ENCODE data around the gene DCDC2C. TPM values are rescaled to one million over a fixed set of nuclear protein-coding genes. Genes with fewer than 3 reads are reported as not detected.

Gene DCDC2C
- total and polyA plus RNA-seq, 2 experiments from 2014 or later: not detected

- H3K27me3 ChIP-seq: no peaks in the 10 kb centered on the region
- no peak overlapping the region for H3K4me2 ChIP-seq
- no peaks in the 10 kb centered on the region for H3K9me2 ChIP-seq (replicated peaks; ENCODE audit: insufficient read depth)
- H3K36me3 ChIP-seq (replicated peaks; ENCODE audit: insufficient read depth, low read depth): no peaks in the 10 kb centered on the region
- TF ChIP-seq EZH2 (IDR thresholded peaks at IDR 0.05; ENCODE audit: borderline replicate concordance) (no peak), EZH2phosphoT487 (IDR thresholded peaks at IDR 0.05; ENCODE audit: low read depth, severe bottlenecking, unreplicated experiment) (no peak)
- TF ChIP-seq, protein P1, sequence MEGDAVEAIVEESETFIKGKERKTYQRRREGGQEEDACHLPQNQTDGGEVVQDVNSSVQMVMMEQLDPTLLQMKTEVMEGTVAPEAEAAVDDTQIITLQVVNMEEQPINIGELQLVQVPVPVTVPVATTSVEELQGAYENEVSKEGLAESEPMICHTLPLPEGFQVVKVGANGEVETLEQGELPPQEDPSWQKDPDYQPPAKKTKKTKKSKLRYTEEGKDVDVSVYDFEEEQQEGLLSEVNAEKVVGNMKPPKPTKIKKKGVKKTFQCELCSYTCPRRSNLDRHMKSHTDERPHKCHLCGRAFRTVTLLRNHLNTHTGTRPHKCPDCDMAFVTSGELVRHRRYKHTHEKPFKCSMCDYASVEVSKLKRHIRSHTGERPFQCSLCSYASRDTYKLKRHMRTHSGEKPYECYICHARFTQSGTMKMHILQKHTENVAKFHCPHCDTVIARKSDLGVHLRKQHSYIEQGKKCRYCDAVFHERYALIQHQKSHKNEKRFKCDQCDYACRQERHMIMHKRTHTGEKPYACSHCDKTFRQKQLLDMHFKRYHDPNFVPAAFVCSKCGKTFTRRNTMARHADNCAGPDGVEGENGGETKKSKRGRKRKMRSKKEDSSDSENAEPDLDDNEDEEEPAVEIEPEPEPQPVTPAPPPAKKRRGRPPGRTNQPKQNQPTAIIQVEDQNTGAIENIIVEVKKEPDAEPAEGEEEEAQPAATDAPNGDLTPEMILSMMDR (IDR thresholded peaks at IDR 0.05; ENCODE audit: poor library complexity): no peak
- H3K27ac ChIP-seq: no peak overlapping the region
- H4K20me1 ChIP-seq (ENCODE audit: insufficient read depth, poor library complexity, severe bottlenecking): no peaks in the 10 kb centered on the region
- DNase-seq (ENCODE audit: low spot score): no peak
- no peak overlapping the region for H2AFZ ChIP-seq
- no peaks in the 10 kb centered on the region for H3K79me2 ChIP-seq
- no peak overlapping the region for H3K4me3 ChIP-seq
- H3K9me3 ChIP-seq (ENCODE audit: low read depth): no peaks in the 10 kb centered on the region
- H3K4me1 ChIP-seq (ENCODE audit: insufficient read depth): no peaks in the 10 kb centered on the region
Measured at GRCh38 chr2:3787768-3788167, 84.4 kb downstream of the DCDC2C start.

- WGBS (ENCODE audit: low lambda C conversion rate, missing lambda C conversion rate): 61% methylated on average over 1 of the region's 1 CpG
- no peak for TF ChIP-seq EZH2phosphoT487 (IDR thresholded peaks at IDR 0.05; ENCODE audit: low read depth, severe bottlenecking, unreplicated experiment)
- no peak for TF ChIP-seq EZH2 (IDR thresholded peaks at IDR 0.05; ENCODE audit: borderline replicate concordance)
- TF ChIP-seq, protein P1 (IDR thresholded peaks at IDR 0.05; ENCODE audit: poor library complexity): no peak
- no peaks in the 10 kb centered on the region for H3K4me1 ChIP-seq (ENCODE audit: insufficient read depth)
- no peaks in the 10 kb centered on the region for H3K9me3 ChIP-seq (ENCODE audit: low read depth)
- no peaks in the 10 kb centered on the region for H3K9me2 ChIP-seq (replicated peaks; ENCODE audit: insufficient read depth)
- DNase-seq (ENCODE audit: low spot score): no peak
- H4K20me1 ChIP-seq (ENCODE audit: insufficient read depth, poor library complexity, severe bottlenecking): no peaks in the 10 kb centered on the region
- H2AFZ ChIP-seq: no peak overlapping the region
- H3K27me3 ChIP-seq: no peaks in the 10 kb centered on the region
- H3K4me3 ChIP-seq: no peak overlapping the region
- no peaks in the 10 kb centered on the region for H3K79me2 ChIP-seq
- H3K36me3 ChIP-seq (replicated peaks; ENCODE audit: insufficient read depth, low read depth): no peaks in the 10 kb centered on the region
- no peak overlapping the region for H3K27ac ChIP-seq
- no peak overlapping the region for H3K4me2 ChIP-seq
Measured at GRCh38 chr2:3789256-3789655, 85.9 kb downstream of the DCDC2C start.

GRCh38 chr2:3793249-3793648, 89.9 kb downstream of the DCDC2C start:
- no peak for DNase-seq (ENCODE audit: low spot score)
- Histone ChIP-seq H3K4me2 (no peak overlapping the region), H3K9me2 (replicated peaks; ENCODE audit: insufficient read depth) (no peaks in the 10 kb centered on the region), H3K9me3 (ENCODE audit: low read depth) (no peaks in the 10 kb centered on the region), H3K4me1 (ENCODE audit: insufficient read depth) (no peaks in the 10 kb centered on the region), H3K4me3 (no peak overlapping the region), H3K36me3 (replicated peaks; ENCODE audit: insufficient read depth, low read depth) (no peaks in the 10 kb centered on the region), H3K27me3 (no peaks in the 10 kb centered on the region), H3K27ac (no peak overlapping the region), H4K20me1 (ENCODE audit: insufficient read depth, poor library complexity, severe bottlenecking) (no peaks in the 10 kb centered on the region), H3K79me2 (no peaks in the 10 kb centered on the region), H2AFZ (no peak overlapping the region)
- WGBS (ENCODE audit: low lambda C conversion rate, missing lambda C conversion rate): 94% methylated on average over 5 of the region's 5 CpGs
- TF ChIP-seq, protein P1 (IDR thresholded peaks at IDR 0.05; ENCODE audit: poor library complexity): no peak
- no peak for TF ChIP-seq EZH2phosphoT487 (IDR thresholded peaks at IDR 0.05; ENCODE audit: low read depth, severe bottlenecking, unreplicated experiment)
- no peak for TF ChIP-seq EZH2 (IDR thresholded peaks at IDR 0.05; ENCODE audit: borderline replicate concordance)

- Histone ChIP-seq H3K27ac (no peak overlapping the region), H3K9me3 (ENCODE audit: low read depth) (no peaks in the 10 kb centered on the region), H3K27me3 (no peaks in the 10 kb centered on the region), H3K9me2 (replicated peaks; ENCODE audit: insufficient read depth) (no peaks in the 10 kb centered on the region), H3K4me3 (no peak overlapping the region), H3K4me1 (ENCODE audit: insufficient read depth) (no peaks in the 10 kb centered on the region), H3K4me2 (no peak overlapping the region), H2AFZ (no peak overlapping the region), H3K79me2 (no peaks in the 10 kb centered on the region), H3K36me3 (replicated peaks; ENCODE audit: insufficient read depth, low read depth) (no peaks in the 10 kb centered on the region), H4K20me1 (ENCODE audit: insufficient read depth, poor library complexity, severe bottlenecking) (no peaks in the 10 kb centered on the region)
- 78% methylated on average over 4 of the region's 4 CpGs for WGBS (ENCODE audit: low lambda C conversion rate, missing lambda C conversion rate)
- TF ChIP-seq EZH2phosphoT487 (IDR thresholded peaks at IDR 0.05; ENCODE audit: low read depth, severe bottlenecking, unreplicated experiment): no peak
- TF ChIP-seq, protein P1 (IDR thresholded peaks at IDR 0.05; ENCODE audit: poor library complexity): no peak
- TF ChIP-seq EZH2 (IDR thresholded peaks at IDR 0.05; ENCODE audit: borderline replicate concordance): no peak
- no peak for DNase-seq (ENCODE audit: low spot score)
Measured at GRCh38 chr2:3801506-3801905, 98.1 kb downstream of the DCDC2C start.
